ENCODE results near the gene ANO7. TPM values are rescaled to one million over a fixed set of nuclear protein-coding genes. Genes with fewer than 3 reads are reported as not detected.

ANO7 gene
- total and polyA plus RNA-seq, 2 of the 13 experiments (the other 11 are each of a cell fraction or from before 2014, with no cell fraction given) = 4.1 to 4.9 TPM

- TF ChIP-seq UBTF (CRISPR knock-in tag; IDR thresholded peaks at IDR 0.05) (no peak), CREB3 (CRISPR knock-in tag; IDR thresholded peaks at IDR 0.05) (no peak; the same call in 1 of the 2 replicates), ZNF816 (CRISPR knock-in tag; IDR thresholded peaks at IDR 0.05; ENCODE audit: borderline replicate concordance) (no peak), HBP1 (CRISPR knock-in tag; IDR thresholded peaks at IDR 0.05; ENCODE audit: low read depth) (no peak), KAT7 (CRISPR knock-in tag; IDR thresholded peaks at IDR 0.05; ENCODE audit: borderline replicate concordance) (no peak), ZNF768 (CRISPR knock-in tag; IDR thresholded peaks at IDR 0.05) (peak; percentile 77; the same call in 1 of the 2 replicates), ZHX1 (CRISPR knock-in tag; IDR thresholded peaks at IDR 0.05; ENCODE audit: low read depth) (peak; percentile 77; the same call in 1 of the 2 replicates), STAT6 (CRISPR knock-in tag; IDR thresholded peaks at IDR 0.05; ENCODE audit: borderline replicate concordance) (no peak), ZBED4 (CRISPR knock-in tag; IDR thresholded peaks at IDR 0.05; ENCODE audit: borderline replicate concordance) (no peak), ELF3 (CRISPR knock-in tag; IDR thresholded peaks at IDR 0.05) (peak; percentile 72), NPAS2 (CRISPR knock-in tag; IDR thresholded peaks at IDR 0.05; ENCODE audit: borderline replicate concordance) (no peak), ZNF274 (CRISPR knock-in tag; IDR thresholded peaks at IDR 0.05) (peak; percentile 71), SMARCE1 (IDR thresholded peaks at IDR 0.05; ENCODE audit: borderline replicate concordance) (no peak)
These were observed 29.9 kb downstream of the ANO7 start (continued) for GRCh38 chr2:241218131-241219029.
